Central memory CD8-positive, alpha-beta T cell (primary cell): ENCODE results near the gene DIP2C.
"Not testable (repeated sequence)": the region's sequence is repeated elsewhere in the genome, so short reads cannot be mapped to it uniquely, and the experiment has no call there.

ENCODE experiments used
- ATAC-seq: fragments of 150-1000 bp; cut with Tn5 transposase; replicated peaks from 2 replicates; pipeline ENCODE4 v1.10.0; 2022; ENCODE audit warnings: mild to moderate bottlenecking, moderate FRiP score, moderate number of reproducible peaks; ENCODE audit not compliant: poor library complexity, severe bottlenecking; ENCODE audit errors: extremely low read depth
- DNase-seq, 2 donors: peaks; one replicate each; pipeline ENCODE4 v3.0.0; 2021; ENCODE audit warnings: low spot score in 2 of 2
- H3K27ac Mint-ChIP-seq: one replicate; pipeline ENCODE4 v1.8.0; 2022; ENCODE audit warnings: low read depth, mild to moderate bottlenecking, moderate library complexity, mixed read lengths
- H3K27me3 Mint-ChIP-seq: one replicate; pipeline ENCODE4 v1.8.0; 2022; ENCODE audit warnings: mixed read lengths
- H3K36me3 Mint-ChIP-seq: one replicate; pipeline ENCODE4 v1.8.0; 2022; ENCODE audit warnings: mild to moderate bottlenecking, moderate library complexity, mixed read lengths; ENCODE audit not compliant: insufficient read depth
- H3K4me1 Mint-ChIP-seq: one replicate; pipeline ENCODE4 v1.8.0; 2022; ENCODE audit warnings: mixed read lengths
- H3K4me3 Mint-ChIP-seq: one replicate; pipeline ENCODE4 v1.8.0; 2022; ENCODE audit warnings: mild to moderate bottlenecking, moderate library complexity, mixed read lengths
- H3K9me3 Mint-ChIP-seq: one replicate; pipeline ENCODE4 v1.8.0; 2022; ENCODE audit warnings: mixed read lengths

Gene DIP2C

GRCh38 chr10:649798-650440, 39.5 kb downstream of the DIP2C start:
- Mint-ChIP-seq H3K27ac (no peak overlapping the region), H3K27me3 (peaks cover 19% of the 10 kb centered on the region), H3K4me3 (no peak overlapping the region), H3K4me1 (no peaks in the 10 kb centered on the region), H3K9me3 (no peaks in the 10 kb centered on the region), H3K36me3 (no peaks in the 10 kb centered on the region)
- DNase-seq (no peak), ATAC-seq (no peak)

GRCh38 chr10:649445-649797, 40.0 kb downstream of the DIP2C start:
- no peaks in the 10 kb centered on the region for H3K36me3 Mint-ChIP-seq
- H3K9me3 Mint-ChIP-seq = no peaks in the 10 kb centered on the region
- no peaks in the 10 kb centered on the region for H3K4me1 Mint-ChIP-seq
- no peak for ATAC-seq
- H3K27me3 Mint-ChIP-seq = peaks cover 19% of the 10 kb centered on the region
- no peak for DNase-seq
- no peak overlapping the region for H3K27ac Mint-ChIP-seq
- no peak overlapping the region for H3K4me3 Mint-ChIP-seq

- DNase-seq, H3K36me3 Mint-ChIP-seq, H3K27ac Mint-ChIP-seq, ATAC-seq, H3K4me1 Mint-ChIP-seq, H3K4me3 Mint-ChIP-seq, H3K9me3 Mint-ChIP-seq, H3K27me3 Mint-ChIP-seq: not testable (repeated sequence)
Observed at GRCh38 chr10:647019-647418, 42.4 kb downstream of the DIP2C start.

GRCh38 chr10:646118-646524, 43.3 kb downstream of the DIP2C start:
- ATAC-seq (no peak), DNase-seq (no peak)
- Mint-ChIP-seq H3K27me3 (peaks cover 6% of the 10 kb centered on the region), H3K9me3 (no peaks in the 10 kb centered on the region), H3K4me1 (no peaks in the 10 kb centered on the region), H3K4me3 (no peak overlapping the region), H3K27ac (no peak overlapping the region), H3K36me3 (no peaks in the 10 kb centered on the region)

GRCh38 chr10:644943-645334, 44.5 kb downstream of the DIP2C start:
- DNase-seq (no peak), ATAC-seq (no peak)
- Mint-ChIP-seq H3K4me1 (no peaks in the 10 kb centered on the region), H3K9me3 (no peaks in the 10 kb centered on the region), H3K4me3 (no peak overlapping the region), H3K27me3 (no peaks in the 10 kb centered on the region), H3K27ac (no peak overlapping the region), H3K36me3 (no peaks in the 10 kb centered on the region)

- Mint-ChIP-seq H3K27me3 (no peaks in the 10 kb centered on the region), H3K9me3 (no peaks in the 10 kb centered on the region), H3K4me3 (no peak overlapping the region), H3K27ac (no peak overlapping the region), H3K36me3 (no peaks in the 10 kb centered on the region), H3K4me1 (no peaks in the 10 kb centered on the region)
- no peak for DNase-seq
- no peak for ATAC-seq
Observed at GRCh38 chr10:644076-644942, 45.2 kb downstream of the DIP2C start.

- Mint-ChIP-seq H3K27ac (no peak overlapping the region), H3K4me3 (no peak overlapping the region), H3K9me3 (no peaks in the 10 kb centered on the region), H3K36me3 (no peaks in the 10 kb centered on the region), H3K27me3 (peaks cover 9% of the 10 kb centered on the region), H3K4me1 (no peaks in the 10 kb centered on the region)
- DNase-seq = no peak
- ATAC-seq = no peak
Observed at GRCh38 chr10:642186-642890, 47.1 kb downstream of the DIP2C start.

- no peaks in the 10 kb centered on the region for H3K36me3 Mint-ChIP-seq
- ATAC-seq (no peak), DNase-seq (no peak)
- H3K9me3 Mint-ChIP-seq = no peaks in the 10 kb centered on the region
- peaks cover 18% of the 10 kb centered on the region for H3K27me3 Mint-ChIP-seq
- no peak overlapping the region for H3K27ac Mint-ChIP-seq
- no peak overlapping the region for H3K4me3 Mint-ChIP-seq
- no peaks in the 10 kb centered on the region for H3K4me1 Mint-ChIP-seq
Observed at GRCh38 chr10:641149-642010, 48.1 kb downstream of the DIP2C start.

- Mint-ChIP-seq H3K9me3 (no peaks in the 10 kb centered on the region), H3K4me1 (no peaks in the 10 kb centered on the region), H3K27me3 (peaks cover 23% of the 10 kb centered on the region), H3K4me3 (no peak overlapping the region), H3K36me3 (no peaks in the 10 kb centered on the region), H3K27ac (no peak overlapping the region)
- DNase-seq (no peak), ATAC-seq (no peak)
Observed at GRCh38 chr10:640673-641045, 48.8 kb downstream of the DIP2C start.

- DNase-seq = no peak
- Mint-ChIP-seq H3K36me3 (no peaks in the 10 kb centered on the region), H3K27ac (no peak overlapping the region)
Observed at GRCh38 chr10:639751-640672, 49.5 kb downstream of the DIP2C start.

GRCh38 chr10:639001-639750, 50.3 kb downstream of the DIP2C start:
- ATAC-seq (no peak), DNase-seq (no peak)
- Mint-ChIP-seq H3K9me3 (no peaks in the 10 kb centered on the region), H3K27ac (no peak overlapping the region), H3K4me3 (no peak overlapping the region), H3K27me3 (peaks cover 34% of the 10 kb centered on the region), H3K4me1 (no peaks in the 10 kb centered on the region), H3K36me3 (no peaks in the 10 kb centered on the region)

More at GRCh38 chr10:639751-640672, 49.5 kb downstream of the DIP2C start:
- H3K4me1 Mint-ChIP-seq = no peaks in the 10 kb centered on the region
- no peak overlapping the region for H3K4me3 Mint-ChIP-seq
- peaks cover 25% of the 10 kb centered on the region for H3K27me3 Mint-ChIP-seq
- ATAC-seq = no peak
- H3K9me3 Mint-ChIP-seq = no peaks in the 10 kb centered on the region
